ENCODE results near the gene ZFTA. TPM values are rescaled to one million over a fixed set of nuclear protein-coding genes. Genes with fewer than 3 reads are reported as not detected.

Gene ZFTA
- total and polyA plus RNA-seq, 2 experiments from 2014 or later = 8.3 to 36.6 TPM

DNA sequence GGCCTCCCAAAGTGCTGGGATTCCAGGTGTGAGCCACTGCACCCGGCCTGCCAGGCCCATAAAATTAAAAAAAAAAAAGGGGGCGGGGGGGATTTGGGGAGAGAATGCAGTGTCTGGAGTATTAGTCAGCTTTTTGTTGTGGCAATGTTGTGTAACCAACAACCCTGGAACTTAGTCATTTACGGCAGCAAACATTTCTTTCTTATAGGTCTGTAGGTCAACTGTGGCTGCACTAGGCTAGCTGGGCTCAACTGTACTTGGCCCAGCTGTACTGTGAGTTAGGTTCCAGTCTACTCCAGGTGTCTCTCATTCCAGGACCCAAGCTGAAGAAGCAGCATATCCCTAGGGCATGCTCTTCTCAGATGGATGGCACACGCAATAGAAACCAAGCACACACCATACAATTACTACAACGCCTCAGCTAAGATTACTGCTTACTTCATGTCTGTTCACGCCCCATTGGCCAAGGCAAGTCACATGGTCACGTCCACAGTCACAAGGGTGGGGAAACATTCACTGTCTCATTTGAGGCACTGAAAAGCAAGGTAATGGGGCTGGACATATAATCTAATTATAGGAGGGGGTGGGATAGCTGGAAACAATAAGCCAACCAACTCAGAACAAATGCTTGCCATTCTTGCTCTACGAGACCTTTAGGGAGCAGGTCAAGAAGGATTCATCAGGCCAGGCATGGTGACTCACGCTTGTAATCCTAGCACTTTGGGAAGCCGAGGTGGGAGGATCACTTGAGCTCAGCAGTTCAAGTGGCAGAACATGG is 34.3 kb upstream of the ZFTA start:
- Histone ChIP-seq H4K20me1 (replicated peaks; ENCODE audit: insufficient read depth) (no peaks in the 10 kb centered on the region; the same call in 1 of the 2 replicates), H3K4me3 (no peak overlapping the region), H3K4me2 (no peak overlapping the region), H3K9me2 (ENCODE audit: insufficient read depth) (no peaks in the 10 kb centered on the region), H3K79me2 (replicated peaks; ENCODE audit: insufficient read depth) (no peaks in the 10 kb centered on the region), H3K4me1 (ENCODE audit: insufficient read depth) (no peaks in the 10 kb centered on the region), H3F3A (replicated peaks; ENCODE audit: low read depth) (0 out of 2 replicates have a peak, but pooled peaks cover 4% of the 10 kb centered on the region), H3K27me3 (ENCODE audit: insufficient read depth) (no peaks in the 10 kb centered on the region), H3K27ac (ENCODE audit: low read depth) (no peak overlapping the region), H2AFZ (peak overlapping the region; percentile 23; the same call in 1 of the 2 replicates), H3K36me3 (ENCODE audit: insufficient read depth) (no peaks in the 10 kb centered on the region)
- peak; percentile 45; the same call in 1 of the 3 replicates for ATAC-seq
- Mint-ChIP-seq H3K27ac (no peak overlapping the region), H3K4me3 (no peak overlapping the region), H3K4me1 (no peaks in the 10 kb centered on the region; the same call in 2 of the 3 replicates), H3K9me3 (peaks cover 4% of the 10 kb centered on the region; the same call in 2 of the 3 replicates), H3K36me3 (ENCODE audit: low read depth) (peaks cover 2% of the 10 kb centered on the region; the same call in 1 of the 3 replicates), H3K27me3 (ENCODE audit: insufficient read depth, low read depth, poor library complexity) (peaks cover 5% of the 10 kb centered on the region)
- no peak for TF ChIP-seq EZH2 (IDR thresholded peaks at IDR 0.05; ENCODE audit: low read depth, unreplicated experiment)
- TF ChIP-seq ZNF114 (CRISPR knock-in tag; IDR thresholded peaks at IDR 0.05) = no peak
- TF ChIP-seq JUNB (IDR thresholded peaks at IDR 0.05; ENCODE audit: unreplicated experiment) = no peak
- no peak for TF ChIP-seq NANOG (IDR thresholded peaks at IDR 0.05; ENCODE audit: borderline replicate concordance)
- TF ChIP-seq, protein P1, sequence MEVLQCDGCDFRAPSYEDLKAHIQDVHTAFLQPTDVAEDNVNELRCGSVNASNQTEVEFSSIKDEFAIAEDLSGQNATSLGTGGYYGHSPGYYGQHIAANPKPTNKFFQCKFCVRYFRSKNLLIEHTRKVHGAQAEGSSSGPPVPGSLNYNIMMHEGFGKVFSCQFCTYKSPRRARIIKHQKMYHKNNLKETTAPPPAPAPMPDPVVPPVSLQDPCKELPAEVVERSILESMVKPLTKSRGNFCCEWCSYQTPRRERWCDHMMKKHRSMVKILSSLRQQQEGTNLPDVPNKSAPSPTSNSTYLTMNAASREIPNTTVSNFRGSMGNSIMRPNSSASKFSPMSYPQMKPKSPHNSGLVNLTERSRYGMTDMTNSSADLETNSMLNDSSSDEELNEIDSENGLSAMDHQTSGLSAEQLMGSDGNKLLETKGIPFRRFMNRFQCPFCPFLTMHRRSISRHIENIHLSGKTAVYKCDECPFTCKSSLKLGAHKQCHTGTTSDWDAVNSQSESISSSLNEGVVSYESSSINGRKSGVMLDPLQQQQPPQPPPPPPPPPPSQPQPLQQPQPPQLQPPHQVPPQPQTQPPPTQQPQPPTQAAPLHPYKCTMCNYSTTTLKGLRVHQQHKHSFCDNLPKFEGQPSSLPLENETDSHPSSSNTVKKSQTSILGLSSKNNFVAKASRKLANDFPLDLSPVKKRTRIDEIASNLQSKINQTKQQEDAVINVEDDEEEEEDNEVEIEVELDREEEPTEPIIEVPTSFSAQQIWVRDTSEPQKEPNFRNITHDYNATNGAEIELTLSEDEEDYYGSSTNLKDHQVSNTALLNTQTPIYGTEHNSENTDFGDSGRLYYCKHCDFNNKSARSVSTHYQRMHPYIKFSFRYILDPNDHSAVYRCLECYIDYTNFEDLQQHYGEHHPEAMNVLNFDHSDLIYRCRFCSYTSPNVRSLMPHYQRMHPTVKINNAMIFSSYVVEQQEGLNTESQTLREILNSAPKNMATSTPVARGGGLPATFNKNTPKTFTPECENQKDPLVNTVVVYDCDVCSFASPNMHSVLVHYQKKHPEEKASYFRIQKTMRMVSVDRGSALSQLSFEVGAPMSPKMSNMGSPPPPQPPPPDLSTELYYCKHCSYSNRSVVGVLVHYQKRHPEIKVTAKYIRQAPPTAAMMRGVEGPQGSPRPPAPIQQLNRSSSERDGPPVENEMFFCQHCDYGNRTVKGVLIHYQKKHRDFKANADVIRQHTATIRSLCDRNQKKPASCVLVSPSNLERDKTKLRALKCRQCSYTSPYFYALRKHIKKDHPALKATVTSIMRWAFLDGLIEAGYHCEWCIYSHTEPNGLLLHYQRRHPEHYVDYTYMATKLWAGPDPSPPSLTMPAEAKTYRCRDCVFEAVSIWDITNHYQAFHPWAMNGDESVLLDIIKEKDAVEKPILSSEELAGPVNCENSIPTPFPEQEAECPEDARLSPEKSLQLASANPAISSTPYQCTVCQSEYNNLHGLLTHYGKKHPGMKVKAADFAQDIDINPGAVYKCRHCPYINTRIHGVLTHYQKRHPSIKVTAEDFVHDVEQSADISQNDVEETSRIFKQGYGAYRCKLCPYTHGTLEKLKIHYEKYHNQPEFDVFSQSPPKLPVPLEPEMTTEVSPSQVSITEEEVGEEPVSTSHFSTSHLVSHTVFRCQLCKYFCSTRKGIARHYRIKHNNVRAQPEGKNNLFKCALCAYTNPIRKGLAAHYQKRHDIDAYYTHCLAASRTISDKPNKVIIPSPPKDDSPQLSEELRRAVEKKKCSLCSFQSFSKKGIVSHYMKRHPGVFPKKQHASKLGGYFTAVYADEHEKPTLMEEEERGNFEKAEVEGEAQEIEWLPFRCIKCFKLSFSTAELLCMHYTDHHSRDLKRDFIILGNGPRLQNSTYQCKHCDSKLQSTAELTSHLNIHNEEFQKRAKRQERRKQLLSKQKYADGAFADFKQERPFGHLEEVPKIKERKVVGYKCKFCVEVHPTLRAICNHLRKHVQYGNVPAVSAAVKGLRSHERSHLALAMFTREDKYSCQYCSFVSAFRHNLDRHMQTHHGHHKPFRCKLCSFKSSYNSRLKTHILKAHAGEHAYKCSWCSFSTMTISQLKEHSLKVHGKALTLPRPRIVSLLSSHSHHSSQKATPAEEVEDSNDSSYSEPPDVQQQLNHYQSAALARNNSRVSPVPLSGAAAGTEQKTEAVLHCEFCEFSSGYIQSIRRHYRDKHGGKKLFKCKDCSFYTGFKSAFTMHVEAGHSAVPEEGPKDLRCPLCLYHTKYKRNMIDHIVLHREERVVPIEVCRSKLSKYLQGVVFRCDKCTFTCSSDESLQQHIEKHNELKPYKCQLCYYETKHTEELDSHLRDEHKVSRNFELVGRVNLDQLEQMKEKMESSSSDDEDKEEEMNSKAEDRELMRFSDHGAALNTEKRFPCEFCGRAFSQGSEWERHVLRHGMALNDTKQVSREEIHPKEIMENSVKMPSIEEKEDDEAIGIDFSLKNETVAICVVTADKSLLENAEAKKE (CRISPR knock-in tag; IDR thresholded peaks at IDR 0.05) = no peak
- TF ChIP-seq, protein P2, sequence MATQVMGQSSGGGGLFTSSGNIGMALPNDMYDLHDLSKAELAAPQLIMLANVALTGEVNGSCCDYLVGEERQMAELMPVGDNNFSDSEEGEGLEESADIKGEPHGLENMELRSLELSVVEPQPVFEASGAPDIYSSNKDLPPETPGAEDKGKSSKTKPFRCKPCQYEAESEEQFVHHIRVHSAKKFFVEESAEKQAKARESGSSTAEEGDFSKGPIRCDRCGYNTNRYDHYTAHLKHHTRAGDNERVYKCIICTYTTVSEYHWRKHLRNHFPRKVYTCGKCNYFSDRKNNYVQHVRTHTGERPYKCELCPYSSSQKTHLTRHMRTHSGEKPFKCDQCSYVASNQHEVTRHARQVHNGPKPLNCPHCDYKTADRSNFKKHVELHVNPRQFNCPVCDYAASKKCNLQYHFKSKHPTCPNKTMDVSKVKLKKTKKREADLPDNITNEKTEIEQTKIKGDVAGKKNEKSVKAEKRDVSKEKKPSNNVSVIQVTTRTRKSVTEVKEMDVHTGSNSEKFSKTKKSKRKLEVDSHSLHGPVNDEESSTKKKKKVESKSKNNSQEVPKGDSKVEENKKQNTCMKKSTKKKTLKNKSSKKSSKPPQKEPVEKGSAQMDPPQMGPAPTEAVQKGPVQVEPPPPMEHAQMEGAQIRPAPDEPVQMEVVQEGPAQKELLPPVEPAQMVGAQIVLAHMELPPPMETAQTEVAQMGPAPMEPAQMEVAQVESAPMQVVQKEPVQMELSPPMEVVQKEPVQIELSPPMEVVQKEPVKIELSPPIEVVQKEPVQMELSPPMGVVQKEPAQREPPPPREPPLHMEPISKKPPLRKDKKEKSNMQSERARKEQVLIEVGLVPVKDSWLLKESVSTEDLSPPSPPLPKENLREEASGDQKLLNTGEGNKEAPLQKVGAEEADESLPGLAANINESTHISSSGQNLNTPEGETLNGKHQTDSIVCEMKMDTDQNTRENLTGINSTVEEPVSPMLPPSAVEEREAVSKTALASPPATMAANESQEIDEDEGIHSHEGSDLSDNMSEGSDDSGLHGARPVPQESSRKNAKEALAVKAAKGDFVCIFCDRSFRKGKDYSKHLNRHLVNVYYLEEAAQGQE (IDR thresholded peaks at IDR 0.05; ENCODE audit: unreplicated experiment) = no peak
- TF ChIP-seq EZH2phosphoT487 (IDR thresholded peaks at IDR 0.05; ENCODE audit: unreplicated experiment) = no peak
- no peak for TF ChIP-seq ETS1 (IDR thresholded peaks at IDR 0.05)
- TF ChIP-seq, protein P3, sequence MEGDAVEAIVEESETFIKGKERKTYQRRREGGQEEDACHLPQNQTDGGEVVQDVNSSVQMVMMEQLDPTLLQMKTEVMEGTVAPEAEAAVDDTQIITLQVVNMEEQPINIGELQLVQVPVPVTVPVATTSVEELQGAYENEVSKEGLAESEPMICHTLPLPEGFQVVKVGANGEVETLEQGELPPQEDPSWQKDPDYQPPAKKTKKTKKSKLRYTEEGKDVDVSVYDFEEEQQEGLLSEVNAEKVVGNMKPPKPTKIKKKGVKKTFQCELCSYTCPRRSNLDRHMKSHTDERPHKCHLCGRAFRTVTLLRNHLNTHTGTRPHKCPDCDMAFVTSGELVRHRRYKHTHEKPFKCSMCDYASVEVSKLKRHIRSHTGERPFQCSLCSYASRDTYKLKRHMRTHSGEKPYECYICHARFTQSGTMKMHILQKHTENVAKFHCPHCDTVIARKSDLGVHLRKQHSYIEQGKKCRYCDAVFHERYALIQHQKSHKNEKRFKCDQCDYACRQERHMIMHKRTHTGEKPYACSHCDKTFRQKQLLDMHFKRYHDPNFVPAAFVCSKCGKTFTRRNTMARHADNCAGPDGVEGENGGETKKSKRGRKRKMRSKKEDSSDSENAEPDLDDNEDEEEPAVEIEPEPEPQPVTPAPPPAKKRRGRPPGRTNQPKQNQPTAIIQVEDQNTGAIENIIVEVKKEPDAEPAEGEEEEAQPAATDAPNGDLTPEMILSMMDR (conservative IDR thresholded peaks at IDR 0.05; ENCODE audit: low read depth in 2 of 2) = no peak
- TF ChIP-seq ZNF331 (CRISPR knock-in tag; IDR thresholded peaks at IDR 0.05; ENCODE audit: low read depth) = no peak
- TF ChIP-seq CREB1 (CRISPR knock-in tag; IDR thresholded peaks at IDR 0.05; ENCODE audit: low read depth) = no peak
- no peak for TF ChIP-seq POLR2AphosphoS5 (IDR thresholded peaks at IDR 0.05; ENCODE audit: low read depth)
- TF ChIP-seq STAT1 (IDR thresholded peaks at IDR 0.05; ENCODE audit: unreplicated experiment) = no peak
- no peak for DNase-seq (ENCODE audit: low spot score)

Measured in GM23338 (cell line).